Neural progenitor cell (in vitro differentiated cells): ENCODE data around the gene PBX1. TPM values are rescaled to one million over a fixed set of nuclear protein-coding genes. Genes with fewer than 3 reads are reported as not detected.

Experiments
- DNase-seq: peaks from one replicate; pipeline ENCODE4 v3.0.0-alpha.2; 2016; ENCODE audit warnings: low spot score
- H2AFZ ChIP-seq: fragments of 200-600 bp; sonication (generic); replicated peaks from 2 replicates; pipeline ENCODE4 v1.6.1; 2016; ENCODE audit warnings: antibody characterized with exemption
- H3F3A ChIP-seq: fragments of 200-600 bp; sonication (generic); 2 replicates; pipeline ENCODE4 v1.6.1; 2016; ENCODE audit warnings: antibody characterized with exemption, low read depth
- H3K27ac ChIP-seq: fragments of 200-600 bp; sonication (generic); 2 replicates; pipeline ENCODE4 v1.5.1; 2016; ENCODE audit warnings: mild to moderate bottlenecking
- H3K27me3 ChIP-seq: fragments of 200-600 bp; sonication (generic); 2 replicates; pipeline ENCODE4 v1.6.1; 2016; ENCODE audit warnings: mild to moderate bottlenecking, moderate library complexity
- H3K36me3 ChIP-seq: fragments of 200-600 bp; sonication (generic); 2 replicates; pipeline ENCODE4 v1.5.1; 2016
- H3K4me1 ChIP-seq: fragments of 200-600 bp; sonication (generic); 2 replicates; pipeline ENCODE4 v1.6.1; 2016; ENCODE audit warnings: mixed run types
- H3K4me2 ChIP-seq: fragments of 200-600 bp; sonication (generic); 2 replicates; pipeline ENCODE4 v1.6.1; 2016
- H3K4me3 ChIP-seq: fragments of 200-600 bp; sonication (generic); 2 replicates; pipeline ENCODE4 v1.5.1; 2016
- H3K79me2 ChIP-seq: fragments of 200-600 bp; sonication (generic); 2 replicates; pipeline ENCODE4 v1.6.1; 2016; ENCODE audit warnings: low read depth
- H3K9ac ChIP-seq: fragments of 200-600 bp; sonication (generic); 2 replicates; pipeline ENCODE4 v1.6.1; 2016
- H3K9me3 ChIP-seq: fragments of 200-600 bp; sonication (generic); 2 replicates; pipeline ENCODE4 v1.5.1; 2016; ENCODE audit warnings: low read depth
- H4K20me1 ChIP-seq: fragments of 200-600 bp; sonication (generic); 2 replicates; pipeline ENCODE4 v1.6.1; 2016; ENCODE audit warnings: low read depth
- H3K27ac Mint-ChIP-seq: 3 replicates; pipeline ENCODE4 v1.8.0; 2021; ENCODE audit warnings: mixed read lengths
- H3K27me3 Mint-ChIP-seq: 2 replicates; pipeline ENCODE4 v1.8.0; 2022; ENCODE audit warnings: low read depth, mild to moderate bottlenecking, inconsistent platforms, moderate library complexity, mixed read lengths; ENCODE audit not compliant: insufficient read depth
- H3K36me3 Mint-ChIP-seq: 3 replicates; pipeline ENCODE4 v1.8.0; 2021; ENCODE audit warnings: mixed read lengths
- H3K4me1 Mint-ChIP-seq: 3 replicates; pipeline ENCODE4 v1.8.0; 2021; ENCODE audit warnings: mixed read lengths
- H3K4me3 Mint-ChIP-seq: 3 replicates; pipeline ENCODE4 v1.8.0; 2021; ENCODE audit warnings: mild to moderate bottlenecking, moderate library complexity, mixed read lengths
- H3K9me3 Mint-ChIP-seq: 3 replicates; pipeline ENCODE4 v1.8.0; 2020; ENCODE audit warnings: mixed read lengths
- EZH2 ChIP-seq: fragments of 200-600 bp; sonication (generic); IDR thresholded peaks from 2 replicates; pipeline ENCODE4 v1.6.1; 2017; ENCODE audit warnings: antibody characterized with exemption, mild to moderate bottlenecking, moderate library complexity
- EZH2phosphoT487 ChIP-seq: fragments of 200-600 bp; sonication (generic); IDR thresholded peaks from 2 replicates; pipeline ENCODE4 v1.6.1; 2017; ENCODE audit warnings: antibody characterized with exemption
- total RNA-seq: library from RNA; depleted of rRNA; stranded (reverse); fragments of >200 nt; gene quantifications from 2 replicates; pipeline ENCODE4 v1.2.3, GENCODE V29; 2015; ENCODE audit warnings: low replicate concordance
- TF ChIP-seq, protein P1 (sequence below): fragments of 200-600 bp; sonication (generic); IDR thresholded peaks from 2 replicates; pipeline ENCODE4 v1.5.1; 2017; ENCODE audit warnings: antibody characterized with exemption, mild to moderate bottlenecking

PBX1 gene
- total RNA-seq, 1 donor from 2014 or later, result 91.1 TPM

DNA sequence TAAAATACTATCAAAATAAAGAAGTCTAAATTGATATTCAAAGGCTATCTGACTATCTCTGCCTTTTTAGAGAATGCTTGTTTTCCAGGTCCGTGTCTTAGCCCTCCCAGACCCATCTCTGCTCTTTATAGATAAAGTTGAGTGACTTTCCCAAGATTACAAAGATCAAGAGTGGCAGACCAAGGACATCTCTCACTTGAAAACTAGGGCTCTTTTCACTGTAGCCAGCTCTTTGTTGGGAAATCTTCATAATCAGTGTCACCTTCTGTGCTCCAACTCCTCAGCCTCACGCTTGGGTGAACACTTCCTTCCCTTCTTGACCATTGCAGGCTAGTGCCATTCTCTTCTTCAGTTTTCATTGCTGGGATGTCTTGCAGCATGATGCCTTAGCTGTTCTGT lies 211.1 kb downstream of the PBX1 start:
- no peak overlapping the region for H3K4me2 ChIP-seq
- peaks cover 33% of the 10 kb centered on the region for H3K4me1 ChIP-seq
- H3K4me3 ChIP-seq, result no peak overlapping the region
- no peak overlapping the region for H3K27ac Mint-ChIP-seq
- H3K9me3 Mint-ChIP-seq, result no peaks in the 10 kb centered on the region
- TF ChIP-seq, protein P1, sequence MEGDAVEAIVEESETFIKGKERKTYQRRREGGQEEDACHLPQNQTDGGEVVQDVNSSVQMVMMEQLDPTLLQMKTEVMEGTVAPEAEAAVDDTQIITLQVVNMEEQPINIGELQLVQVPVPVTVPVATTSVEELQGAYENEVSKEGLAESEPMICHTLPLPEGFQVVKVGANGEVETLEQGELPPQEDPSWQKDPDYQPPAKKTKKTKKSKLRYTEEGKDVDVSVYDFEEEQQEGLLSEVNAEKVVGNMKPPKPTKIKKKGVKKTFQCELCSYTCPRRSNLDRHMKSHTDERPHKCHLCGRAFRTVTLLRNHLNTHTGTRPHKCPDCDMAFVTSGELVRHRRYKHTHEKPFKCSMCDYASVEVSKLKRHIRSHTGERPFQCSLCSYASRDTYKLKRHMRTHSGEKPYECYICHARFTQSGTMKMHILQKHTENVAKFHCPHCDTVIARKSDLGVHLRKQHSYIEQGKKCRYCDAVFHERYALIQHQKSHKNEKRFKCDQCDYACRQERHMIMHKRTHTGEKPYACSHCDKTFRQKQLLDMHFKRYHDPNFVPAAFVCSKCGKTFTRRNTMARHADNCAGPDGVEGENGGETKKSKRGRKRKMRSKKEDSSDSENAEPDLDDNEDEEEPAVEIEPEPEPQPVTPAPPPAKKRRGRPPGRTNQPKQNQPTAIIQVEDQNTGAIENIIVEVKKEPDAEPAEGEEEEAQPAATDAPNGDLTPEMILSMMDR, result no peak
- TF ChIP-seq EZH2phosphoT487 (no peak), EZH2 (no peak)
- H3K36me3 ChIP-seq, result no peaks in the 10 kb centered on the region
- H3K27me3 ChIP-seq, result no peaks in the 10 kb centered on the region
- H3K36me3 Mint-ChIP-seq, result peaks cover 15% of the 10 kb centered on the region
- no peak overlapping the region for H2AFZ ChIP-seq
- peaks cover 71% of the 10 kb centered on the region for H3K4me1 Mint-ChIP-seq
- H3K9me3 ChIP-seq, result no peaks in the 10 kb centered on the region
- no peak for DNase-seq
- no peak overlapping the region for H3K9ac ChIP-seq
- H4K20me1 ChIP-seq, result peaks cover 69% of the 10 kb centered on the region
- peaks cover 70% of the 10 kb centered on the region for H3K79me2 ChIP-seq
- H3K27ac ChIP-seq, result no peak overlapping the region
- no peak overlapping the region for H3K4me3 Mint-ChIP-seq
- H3K27me3 Mint-ChIP-seq, result peaks cover 5% of the 10 kb centered on the region
- no peaks in the 10 kb centered on the region for H3F3A ChIP-seq

DNA sequence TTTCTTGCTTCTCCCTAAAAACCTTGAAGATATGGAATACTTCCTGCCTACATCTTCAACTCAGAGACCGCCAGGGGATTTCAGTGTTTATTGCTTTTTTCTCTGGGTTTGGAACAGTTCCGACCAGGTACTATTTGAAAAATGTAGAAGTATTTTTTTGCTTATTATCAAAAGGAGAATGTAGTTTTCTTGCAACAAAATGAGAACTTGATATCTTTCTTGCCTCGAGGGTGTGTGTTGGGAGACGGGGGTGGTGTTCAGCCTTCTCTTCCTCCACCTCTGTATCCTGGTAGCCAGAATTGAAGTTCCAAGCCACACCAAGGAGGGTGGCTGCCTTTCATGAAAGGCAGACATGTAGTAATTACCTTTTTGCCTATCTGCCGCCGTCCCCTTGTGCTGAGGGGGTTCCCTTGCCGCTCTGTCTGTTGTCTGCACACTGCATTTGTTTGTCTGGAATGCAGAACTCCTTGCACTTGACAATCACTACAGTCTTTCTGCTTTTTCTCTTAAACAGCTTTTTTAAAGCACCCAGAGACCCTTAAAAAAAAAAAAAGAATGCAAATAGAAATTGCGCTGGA lies 212.1 kb downstream of the PBX1 start:
- H3K4me1 Mint-ChIP-seq, result peaks cover 66% of the 10 kb centered on the region
- TF ChIP-seq EZH2 (no peak), EZH2phosphoT487 (no peak)
- TF ChIP-seq, protein P1, result no peak
- H3K9ac ChIP-seq, result no peak overlapping the region

DNA sequence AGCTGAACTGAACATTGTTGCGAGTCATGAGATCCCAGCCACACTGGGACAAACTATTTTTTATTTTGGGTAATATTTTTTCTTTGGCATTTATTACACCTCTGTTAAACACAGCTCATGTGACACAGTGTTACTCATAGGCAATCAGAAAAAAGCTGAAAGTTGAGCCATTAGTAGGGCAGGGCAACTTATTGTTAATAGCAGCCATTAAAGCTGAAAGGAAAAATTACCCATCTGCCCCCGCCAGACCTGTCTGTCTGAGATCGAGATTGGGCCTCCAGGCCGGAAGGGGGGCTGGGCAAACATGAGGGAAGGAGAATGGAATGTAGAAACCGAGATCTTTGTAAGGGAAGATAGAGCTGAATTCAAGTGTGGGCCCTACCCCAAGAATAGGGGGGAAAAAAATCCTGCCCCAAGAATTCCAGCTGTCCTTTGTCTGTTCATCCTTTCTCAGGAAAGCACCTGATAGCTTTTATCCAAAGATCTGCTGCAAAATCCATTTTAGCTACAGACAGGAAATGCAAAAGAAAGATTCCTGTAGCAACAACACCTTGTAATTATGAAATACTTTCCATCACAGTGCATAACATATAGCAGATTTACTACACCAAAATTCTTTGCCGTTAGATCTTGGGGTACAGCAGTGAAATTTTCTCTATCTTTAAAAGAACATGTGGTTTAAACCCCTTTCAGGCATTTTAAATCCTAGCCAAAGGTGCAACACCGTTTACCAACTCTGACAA lies 212.8 kb downstream of the PBX1 start:
- Histone ChIP-seq H4K20me1 (peaks cover 75% of the 10 kb centered on the region), H3K9me3 (no peaks in the 10 kb centered on the region), H3K9ac (no peak overlapping the region), H3K36me3 (no peaks in the 10 kb centered on the region), H2AFZ (no peak overlapping the region), H3K4me1 (peaks cover 33% of the 10 kb centered on the region), H3K4me2 (no peak overlapping the region), H3K27ac (no peak overlapping the region), H3K27me3 (no peaks in the 10 kb centered on the region), H3K79me2 (peaks cover 82% of the 10 kb centered on the region), H3K4me3 (no peak overlapping the region), H3F3A (no peaks in the 10 kb centered on the region)
- Mint-ChIP-seq H3K27me3 (peaks cover 5% of the 10 kb centered on the region), H3K4me3 (no peak overlapping the region), H3K9me3 (no peaks in the 10 kb centered on the region), H3K36me3 (peaks cover 15% of the 10 kb centered on the region), H3K4me1 (peaks cover 66% of the 10 kb centered on the region), H3K27ac (peak overlapping the region; percentile 51)
- DNase-seq, result no peak
- TF ChIP-seq EZH2 (no peak), EZH2phosphoT487 (no peak)
- TF ChIP-seq, protein P1, result no peak

More for the DNA sequence above, 212.1 kb downstream of the PBX1 start:
- Histone ChIP-seq H3K27me3 (no peaks in the 10 kb centered on the region), H4K20me1 (peaks cover 73% of the 10 kb centered on the region), H3K79me2 (peaks cover 79% of the 10 kb centered on the region), H3F3A (no peaks in the 10 kb centered on the region), H3K4me2 (no peak overlapping the region), H3K36me3 (no peaks in the 10 kb centered on the region), H2AFZ (no peak overlapping the region), H3K27ac (no peak overlapping the region), H3K9me3 (no peaks in the 10 kb centered on the region), H3K4me1 (peaks cover 33% of the 10 kb centered on the region), H3K4me3 (no peak overlapping the region)
- no peak for DNase-seq
- no peak overlapping the region for H3K4me3 Mint-ChIP-seq
- peak overlapping the region; percentile 51 for H3K27ac Mint-ChIP-seq
- H3K27me3 Mint-ChIP-seq, result peaks cover 5% of the 10 kb centered on the region
- H3K9me3 Mint-ChIP-seq, result no peaks in the 10 kb centered on the region
- peaks cover 15% of the 10 kb centered on the region for H3K36me3 Mint-ChIP-seq
